Transverse colon (tissue), 4 donors: ENCODE measurements around the gene FOXP1.

ENCODE experiments used
- CTCF ChIP-seq, 5 experiments: fragments of 200-600 bp in 3 of 5; fragments of 450-650 bp in 2 of 5; sonication (generic) in 3 of 5; IDR thresholded peaks; 1 replicate in 2 of 5; 2 replicates in 3 of 5; pipeline ENCODE4 v1.5.1; 2016 to 2017; ENCODE audit warnings: antibody characterized with exemption in 5 of 5, inconsistent platforms in 3 of 5, mild to moderate bottlenecking in 2 of 5, moderate library complexity in 1 of 5
- POLR2AphosphoS5 ChIP-seq, 3 donors: sonication (generic); formaldehyde crosslinking; IDR thresholded peaks; one replicate each; pipeline ENCODE4 v1.6.1; 2016; ENCODE audit warnings: antibody characterized with exemption in 3 of 3

GRCh38 chr3:71444861-71445259 lies 138.7 kb downstream of the FOXP1 start:
- TF ChIP-seq POLR2AphosphoS5 (IDR thresholded peaks at IDR 0.05): no peak
- TF ChIP-seq CTCF (IDR thresholded peaks at IDR 0.05): no peak
